IMR-90 (cell line): Measurements from ENCODE around the gene SIPA1L3. TPM values are rescaled to one million over a fixed set of nuclear protein-coding genes. Genes with fewer than 3 reads are reported as not detected.

Source experiments
- ATAC-seq: fragments of 200-7000 bp; cut with Tn5 transposase; 2 replicates; pipeline ENCODE4 v1.9.1; 2020; ENCODE audit warnings: low read depth, mild to moderate bottlenecking, moderate library complexity
- BruUV-seq: library from RNA; stranded (reverse); fragments of 400-500 nt; replicated peaks from 2 replicates; lab custom pipeline; 2021; lab: Mats Ljungman, UMichigan
- CTCF ChIA-PET: fragments of 300-600 bp; formaldehyde crosslinking; extraction: SDS; loops from one replicate; lab custom pipeline; 2021; ENCODE audit warnings: antibody characterized with exemption; lab: Yijun Ruan, JAX
- POLR2A ChIA-PET: fragments of 300-600 bp; sonication (Branson Sonifier 250); formaldehyde crosslinking; loops from one replicate; lab custom pipeline; 2022; ENCODE audit warnings: antibody characterized with exemption; ENCODE audit not compliant: unreplicated experiment; lab: Charles Lee
- DNase-seq: peaks from one replicate; pipeline ENCODE4 v3.0.0; 2013
- H2AFZ ChIP-seq: replicated peaks from 2 replicates; pipeline ENCODE3; 2013; ENCODE audit warnings: low read length, mild to moderate bottlenecking; ENCODE audit not compliant: poor library complexity
- H2AK5ac ChIP-seq: 2 replicates; pipeline ENCODE4 v1.6.1; 2013; ENCODE audit warnings: low read depth, low read length, inconsistent platforms
- H2AK9ac ChIP-seq: replicated peaks from 2 replicates; pipeline ENCODE3; 2013; ENCODE audit warnings: mild to moderate bottlenecking, low read depth, low read length, moderate library complexity; ENCODE audit not compliant: poor library complexity
- H2BK120ac ChIP-seq: 2 replicates; pipeline ENCODE4 v1.6.1; 2013; ENCODE audit warnings: low read depth, low read length, inconsistent platforms
- H2BK15ac ChIP-seq: 3 replicates; pipeline ENCODE4 v1.6.1; 2013; ENCODE audit warnings: low read depth, low read length, inconsistent platforms
- H2BK20ac ChIP-seq: 2 replicates; pipeline ENCODE4 v1.6.1; 2013; ENCODE audit warnings: low read depth, mild to moderate bottlenecking, inconsistent platforms, low read length, moderate library complexity
- H2BK5ac ChIP-seq: 2 replicates; pipeline ENCODE4 v1.6.1; 2013; ENCODE audit warnings: mild to moderate bottlenecking, low read depth, low read length, inconsistent platforms; ENCODE audit not compliant: poor library complexity, severe bottlenecking
- H3K14ac ChIP-seq: replicated peaks from 2 replicates; pipeline ENCODE4 v1.6.1; 2013; ENCODE audit warnings: low read depth, low read length, inconsistent platforms
- H3K18ac ChIP-seq: 2 replicates; pipeline ENCODE4 v1.6.1; 2013; ENCODE audit warnings: low read depth, low read length, control low read depth
- H3K23ac ChIP-seq: 2 replicates; pipeline ENCODE4 v1.6.1; 2013; ENCODE audit warnings: low read depth, low read length, inconsistent platforms
- H3K27ac ChIP-seq: 2 replicates; pipeline ENCODE4 v1.5.1; 2013; ENCODE audit warnings: mild to moderate bottlenecking, control low read depth, low read length; ENCODE audit not compliant: insufficient read depth
- H3K27me3 ChIP-seq: 2 replicates; pipeline ENCODE4 v1.6.1; 2013; ENCODE audit warnings: low read length; ENCODE audit not compliant: control insufficient read depth, insufficient read depth
- H3K36me3 ChIP-seq: 2 replicates; pipeline ENCODE4 v1.6.1; 2013; ENCODE audit warnings: low read length, mixed read lengths; ENCODE audit not compliant: control insufficient read depth, insufficient read depth
- H3K4ac ChIP-seq: 2 replicates; pipeline ENCODE4 v1.6.1; 2013; ENCODE audit warnings: low read depth, low read length, inconsistent platforms
- H3K4me1 ChIP-seq: 2 replicates; pipeline ENCODE4 v1.6.1; 2013; ENCODE audit warnings: low read length, mixed read lengths; ENCODE audit not compliant: control insufficient read depth, insufficient read depth
- H3K4me2 ChIP-seq: 2 replicates; pipeline ENCODE4 v1.6.1; 2013; ENCODE audit warnings: low read depth, mild to moderate bottlenecking, control low read depth, low read length, moderate library complexity
- H3K4me3 ChIP-seq: 2 replicates; pipeline ENCODE4 v1.5.1; 2013; ENCODE audit warnings: low read depth, mild to moderate bottlenecking, control low read depth, low read length, moderate library complexity; ENCODE audit not compliant: insufficient read depth
- H3K56ac ChIP-seq: 2 replicates; pipeline ENCODE4 v1.6.1; 2013; ENCODE audit warnings: low read length, inconsistent platforms; ENCODE audit not compliant: insufficient read depth; ENCODE audit errors: extremely low read depth
- H3K79me1 ChIP-seq, 2 experiments: 2 replicates each; pipeline ENCODE4 v1.6.1; 2013; ENCODE audit warnings: low read length in 2 of 2, inconsistent platforms in 1 of 2, low read depth in 1 of 2
- H3K9ac ChIP-seq: 2 replicates; pipeline ENCODE4 v1.6.1; 2013; ENCODE audit warnings: low read depth, low read length, control low read depth
- H3K9me1 ChIP-seq: 2 replicates; pipeline ENCODE4 v1.6.1; 2013; ENCODE audit warnings: low read length, inconsistent platforms; ENCODE audit not compliant: insufficient read depth
- H3K9me3 ChIP-seq: 2 replicates; pipeline ENCODE4 v1.6.1; 2013; ENCODE audit warnings: low read length; ENCODE audit not compliant: control insufficient read depth, insufficient read depth
- H4K20me1 ChIP-seq: 2 replicates; pipeline ENCODE4 v1.6.1; 2013; ENCODE audit warnings: low read length, inconsistent platforms; ENCODE audit not compliant: insufficient read depth
- H4K5ac ChIP-seq: 2 replicates; pipeline ENCODE4 v1.6.1; 2013; ENCODE audit warnings: mild to moderate bottlenecking, low read depth, low read length, control low read depth
- H4K8ac ChIP-seq, 2 experiments: 2 replicates each; pipeline ENCODE4 v1.6.1; 2013; ENCODE audit warnings: low read depth in 2 of 2, low read length in 2 of 2, control low read depth in 1 of 2, inconsistent platforms in 1 of 2
- H4K91ac ChIP-seq: 2 replicates; pipeline ENCODE4 v1.6.1; 2013; ENCODE audit warnings: low read depth, low read length, inconsistent platforms; ENCODE audit not compliant: insufficient read depth
- RAD21 ChIP-seq: IDR thresholded peaks from 2 replicates; pipeline ENCODE4 v1.6.1; 2012; ENCODE audit warnings: low read length, improper control_type of control experiment
- RFX5 ChIP-seq: IDR thresholded peaks from 2 replicates; pipeline ENCODE4 v1.8.0; 2012; ENCODE audit warnings: low read depth, mild to moderate bottlenecking, low read length, moderate library complexity
- WGBS, 2 experiments: methylation state at CpG; one replicate each; pipeline versions ENCODE4 v1.1.5 to v1.1.7; 2013; ENCODE audit warnings: missing lambda C conversion rate in 2 of 2; ENCODE audit not compliant: insufficient read length in 1 of 2; ENCODE audit errors: extremely low coverage in 2 of 2; 5-methylcytosine and 5-hydroxymethylcytosine counted together
- dilution Hi-C: fragments of 300-500 bp; cut with HindIII; formaldehyde crosslinking; loops from one replicate; pipeline ENCODE4 v1.14.3; 2018; ENCODE audit warnings: low sequenced_read_pairs; ENCODE audit not compliant: unreplicated experiment
- in situ Hi-C: fragments of 300-500 bp; cut with MboI; formaldehyde crosslinking; loops from 3 replicates; pipeline ENCODE4 v1.14.3; 2019; ENCODE audit warnings: low sequenced_read_pairs, inconsistent platforms, mixed read lengths
- intact Hi-C: fragments of 100-400 bp; cut with micrococcal nuclease; formaldehyde crosslinking; loops from 2 replicates; pipeline ENCODE4 v1.10.0; 2022
- polyA plus RNA-seq, 3 experiments: library from polyadenylated mRNA; depleted of rRNA; stranded (reverse); fragments of >200 nt; gene quantifications; 2 replicates each; pipeline ENCODE4 v1.2.3, GENCODE V29; 2012; ENCODE audit warnings: low replicate concordance in 1 of 3
- total RNA-seq: library from RNA; depleted of rRNA; stranded (reverse); fragments of >200 nt; gene quantifications from 2 replicates; pipeline ENCODE4 v1.2.3, GENCODE V29; 2012
- TF ChIP-seq, protein P1 (sequence below): fragments of 150-350 bp; IDR thresholded peaks from 2 replicates; pipeline ENCODE4 v1.6.1; 2016; ENCODE audit warnings: low read depth, mild to moderate bottlenecking, low read length, moderate library complexity, borderline replicate concordance
- TF ChIP-seq, protein P2 (sequence below): conservative IDR thresholded peaks from 2 replicates; pipeline ENCODE4 v1.5.1; 2012; ENCODE audit warnings: mild to moderate bottlenecking, low read depth, low read length, improper control_type of control experiment

SIPA1L3 gene
- total and polyA plus RNA-seq, 2 of the 4 experiments (the other 2 are of a cell fraction): 4.1 to 9.4 TPM

GRCh38 chr19:38211151-38211591 is 304.2 kb downstream of the SIPA1L3 start:
- no TSS peak for BruUV-seq
- Histone ChIP-seq H3K23ac (no peak overlapping the region), H3K27me3 (no peaks in the 10 kb centered on the region), H2AK5ac (no peak overlapping the region), H2BK20ac (no peak overlapping the region), H4K8ac (no peak overlapping the region), H3K4me2 (no peak overlapping the region; the same call in 1 of the 2 replicates), H2BK15ac (no peak overlapping the region), H3K9me1 (peaks cover 9% of the 10 kb centered on the region), H3K79me1 (peaks cover 0 to 9% of the 10 kb centered on the region in 2 experiments; a peak in 2 of 4 replicates), H4K5ac (no peak overlapping the region), H4K20me1 (peaks cover 14% of the 10 kb centered on the region), H3K9ac (no peak overlapping the region), H2AK9ac (no peak overlapping the region), H3K18ac (no peak overlapping the region), H2AFZ (no peak overlapping the region), H3K4ac (no peak overlapping the region), H2BK120ac (no peak overlapping the region), H3K14ac (no peak overlapping the region), H3K4me1 (peaks cover 14% of the 10 kb centered on the region), H3K9me3 (no peaks in the 10 kb centered on the region), H2BK5ac (no peak overlapping the region), H3K27ac (no peak overlapping the region), H4K91ac (no peak overlapping the region), H3K56ac (no peak overlapping the region), H3K36me3 (peaks cover 4% of the 10 kb centered on the region; the same call in 1 of the 2 replicates), H3K4me3 (no peak overlapping the region)
- dilution Hi-C loops (no loop called here), in situ Hi-C loops (no loop called here), intact Hi-C loops (no loop called here)
- no peak for TF ChIP-seq RFX5
- TF ChIP-seq, protein P1, sequence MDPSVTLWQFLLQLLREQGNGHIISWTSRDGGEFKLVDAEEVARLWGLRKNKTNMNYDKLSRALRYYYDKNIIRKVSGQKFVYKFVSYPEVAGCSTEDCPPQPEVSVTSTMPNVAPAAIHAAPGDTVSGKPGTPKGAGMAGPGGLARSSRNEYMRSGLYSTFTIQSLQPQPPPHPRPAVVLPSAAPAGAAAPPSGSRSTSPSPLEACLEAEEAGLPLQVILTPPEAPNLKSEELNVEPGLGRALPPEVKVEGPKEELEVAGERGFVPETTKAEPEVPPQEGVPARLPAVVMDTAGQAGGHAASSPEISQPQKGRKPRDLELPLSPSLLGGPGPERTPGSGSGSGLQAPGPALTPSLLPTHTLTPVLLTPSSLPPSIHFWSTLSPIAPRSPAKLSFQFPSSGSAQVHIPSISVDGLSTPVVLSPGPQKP: no peak
- TF ChIP-seq RAD21: no peak
- TF ChIP-seq, protein P2, sequence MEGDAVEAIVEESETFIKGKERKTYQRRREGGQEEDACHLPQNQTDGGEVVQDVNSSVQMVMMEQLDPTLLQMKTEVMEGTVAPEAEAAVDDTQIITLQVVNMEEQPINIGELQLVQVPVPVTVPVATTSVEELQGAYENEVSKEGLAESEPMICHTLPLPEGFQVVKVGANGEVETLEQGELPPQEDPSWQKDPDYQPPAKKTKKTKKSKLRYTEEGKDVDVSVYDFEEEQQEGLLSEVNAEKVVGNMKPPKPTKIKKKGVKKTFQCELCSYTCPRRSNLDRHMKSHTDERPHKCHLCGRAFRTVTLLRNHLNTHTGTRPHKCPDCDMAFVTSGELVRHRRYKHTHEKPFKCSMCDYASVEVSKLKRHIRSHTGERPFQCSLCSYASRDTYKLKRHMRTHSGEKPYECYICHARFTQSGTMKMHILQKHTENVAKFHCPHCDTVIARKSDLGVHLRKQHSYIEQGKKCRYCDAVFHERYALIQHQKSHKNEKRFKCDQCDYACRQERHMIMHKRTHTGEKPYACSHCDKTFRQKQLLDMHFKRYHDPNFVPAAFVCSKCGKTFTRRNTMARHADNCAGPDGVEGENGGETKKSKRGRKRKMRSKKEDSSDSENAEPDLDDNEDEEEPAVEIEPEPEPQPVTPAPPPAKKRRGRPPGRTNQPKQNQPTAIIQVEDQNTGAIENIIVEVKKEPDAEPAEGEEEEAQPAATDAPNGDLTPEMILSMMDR: no peak
- CTCF ChIA-PET: no interaction called here
- 46% methylated on average over 8 of the region's 27 CpGs; no CpG with 5 or more reads in 1 of the 2 experiments for WGBS, 2 experiments
- POLR2A ChIA-PET: no interaction called here
- ATAC-seq (no peak), DNase-seq (no peak)
